NCI-H2227 (cell line): ENCODE results near the gene COL6A5.
"Not testable (repeated sequence)": the region's sequence is repeated elsewhere in the genome, so short reads cannot be mapped to it uniquely, and the experiment has no call there.

Experiments
- DNase-seq: peaks from one replicate; lab custom pipeline; 2025; ENCODE audit not compliant: unreplicated experiment; lab: John Stamatoyannopoulos, UW

The COL6A5 gene

DNA sequence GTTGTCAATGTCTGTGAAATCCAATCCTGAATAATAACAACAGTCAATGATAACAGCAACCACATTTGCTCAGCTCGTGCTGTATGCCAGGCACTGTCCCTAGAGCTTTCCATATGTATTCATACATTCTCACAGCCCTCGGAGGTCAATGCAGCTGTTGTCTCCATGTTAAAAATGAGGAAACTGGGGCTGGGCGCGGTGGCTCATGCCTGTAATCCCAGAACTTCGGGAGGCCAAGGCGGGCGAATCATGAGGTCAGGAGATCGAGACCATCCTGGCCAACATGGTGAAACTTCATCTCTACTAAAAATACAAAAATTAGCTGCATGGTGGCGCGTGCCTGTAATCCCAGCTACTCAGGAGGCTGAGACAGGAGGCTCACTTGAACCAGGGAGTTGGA lies 86.6 kb downstream of the COL6A5 start:
- not testable (repeated sequence) for DNase-seq

DNA sequence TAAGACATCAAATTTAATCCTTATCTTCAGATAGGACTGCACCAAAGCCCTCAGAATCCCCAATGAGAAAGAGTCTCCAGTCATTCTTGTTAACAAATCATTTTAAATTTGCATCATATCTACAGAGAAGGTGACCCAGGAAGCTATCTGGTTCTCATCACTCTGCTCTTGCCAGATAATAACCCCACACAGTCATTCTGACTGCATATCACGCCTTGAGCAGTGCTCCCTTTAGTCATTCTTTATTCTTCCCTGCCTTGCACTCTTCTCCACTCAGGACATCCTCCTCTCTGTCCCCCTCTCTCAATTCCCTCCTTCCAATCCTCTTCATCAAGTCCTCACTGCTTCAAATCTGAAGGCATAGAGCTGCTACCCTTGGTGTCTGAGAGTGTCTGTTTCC lies 87.8 kb downstream of the COL6A5 start:
- DNase-seq, result no peak

DNA sequence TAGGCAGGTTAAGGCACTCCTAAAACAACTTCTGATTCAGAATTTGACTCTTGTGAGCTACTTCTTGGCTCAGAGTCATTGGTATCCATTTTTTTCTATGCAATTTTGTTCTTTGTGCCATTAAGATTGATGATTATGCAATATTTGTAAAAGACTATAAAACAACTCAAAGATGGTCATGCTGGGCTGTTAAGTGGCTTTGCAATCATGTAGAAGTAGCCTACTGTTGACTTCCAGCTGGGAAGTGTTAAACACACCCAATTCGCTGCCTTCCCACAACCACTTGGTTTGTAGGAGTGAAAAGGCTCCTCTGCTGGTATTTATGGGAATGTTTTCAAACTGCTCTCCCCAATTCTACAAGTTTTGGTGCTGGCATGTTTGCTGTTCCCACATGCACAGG lies 96.8 kb downstream of the COL6A5 start:
- DNase-seq, result no peak

DNA sequence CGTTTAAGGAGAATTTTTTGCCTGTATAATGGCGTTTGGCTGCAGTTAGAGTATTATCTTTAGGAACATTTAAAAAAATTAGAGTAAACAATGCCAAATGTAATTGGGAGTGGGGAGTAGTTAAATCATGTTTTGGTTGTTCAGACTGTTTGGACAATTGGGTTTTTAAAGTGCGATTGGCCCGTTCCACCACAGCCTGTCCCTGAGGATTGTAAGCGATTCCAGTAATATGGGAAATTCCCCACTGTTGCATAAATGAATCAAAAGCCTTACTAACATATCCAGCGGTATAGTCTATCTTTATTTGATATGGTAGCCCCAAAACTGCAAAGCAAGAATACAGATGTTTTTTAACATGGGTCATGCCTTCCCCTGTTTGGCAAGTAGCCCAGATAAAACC lies 101.4 kb downstream of the COL6A5 start:
- not testable (repeated sequence) for DNase-seq

DNA sequence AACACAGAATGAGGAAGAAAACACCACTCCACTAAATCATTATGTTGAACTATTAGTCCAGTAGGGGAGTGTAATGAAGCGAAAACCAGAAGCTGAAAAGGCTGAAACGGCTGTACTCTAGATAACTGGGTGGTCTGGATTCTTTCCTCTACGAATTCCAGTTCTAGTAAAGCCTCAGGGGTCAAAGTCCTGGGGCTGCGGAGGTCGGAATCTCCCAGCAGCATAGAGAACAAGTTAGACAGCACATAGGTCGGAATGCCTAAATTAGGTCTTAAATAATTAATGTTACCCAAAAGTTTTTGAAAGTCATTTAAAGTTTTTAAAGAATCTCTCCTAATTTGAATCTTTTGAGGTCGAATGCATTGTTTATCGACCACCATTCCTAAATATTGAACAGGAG lies 102.7 kb downstream of the COL6A5 start:
- DNase-seq, result not testable (repeated sequence)

DNA sequence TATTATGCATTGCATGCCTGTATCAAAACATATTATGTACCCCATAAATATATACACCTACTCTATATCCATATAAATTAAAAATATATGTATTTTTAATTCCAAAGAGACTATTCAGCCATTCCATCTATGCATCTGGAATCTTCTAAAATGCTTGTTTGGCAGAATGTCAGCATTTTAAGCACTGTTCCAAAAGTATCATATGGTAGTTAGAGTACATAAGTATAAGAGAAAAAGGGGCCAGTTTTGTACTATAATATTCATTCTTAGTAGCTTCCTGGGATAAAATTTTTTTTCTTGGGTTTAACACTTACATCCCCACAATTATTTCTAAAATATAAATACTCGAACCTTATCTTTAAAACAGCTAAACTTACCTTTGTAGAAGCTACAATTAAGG lies 111.1 kb downstream of the COL6A5 start:
- DNase-seq, result no peak

DNA sequence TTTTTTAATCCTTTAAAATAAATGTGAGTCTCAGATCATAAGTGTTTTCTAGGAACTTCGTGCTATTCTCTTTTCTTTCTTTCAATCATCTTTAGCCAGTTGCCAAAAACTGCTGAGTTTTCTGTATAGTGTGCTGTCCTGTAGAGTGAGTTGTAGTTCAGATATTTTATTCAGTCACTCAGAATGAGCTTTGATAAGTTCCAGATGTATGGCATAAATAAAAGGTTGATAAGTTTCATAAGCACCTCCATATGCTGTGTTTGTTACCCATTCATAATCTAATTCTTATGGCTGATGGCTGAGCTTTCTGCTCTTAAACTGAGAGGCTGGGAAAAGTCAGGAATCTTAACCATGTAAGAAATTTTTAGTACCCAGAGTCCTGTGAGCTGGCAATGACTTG lies 112.2 kb downstream of the COL6A5 start:
- no peak for DNase-seq

DNA sequence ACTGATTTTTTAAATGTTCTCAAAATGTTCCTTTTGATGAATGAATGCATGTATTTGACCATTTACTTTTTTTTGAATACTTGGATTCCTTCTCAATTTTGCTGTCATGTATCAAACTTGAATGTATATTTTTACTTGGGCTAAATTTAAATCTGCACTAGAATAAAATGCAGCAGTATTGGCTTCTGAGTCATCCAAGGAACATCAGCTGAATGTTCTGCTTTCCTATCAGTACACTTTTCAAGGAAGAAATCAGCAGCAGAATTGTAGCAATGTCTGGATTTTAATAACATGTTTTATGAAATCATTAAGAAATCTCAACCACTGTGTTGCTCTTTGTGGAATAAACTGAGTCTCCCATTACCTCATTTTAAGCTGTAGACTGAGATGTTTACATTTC lies 114.5 kb downstream of the COL6A5 start:
- DNase-seq, result no peak

DNA sequence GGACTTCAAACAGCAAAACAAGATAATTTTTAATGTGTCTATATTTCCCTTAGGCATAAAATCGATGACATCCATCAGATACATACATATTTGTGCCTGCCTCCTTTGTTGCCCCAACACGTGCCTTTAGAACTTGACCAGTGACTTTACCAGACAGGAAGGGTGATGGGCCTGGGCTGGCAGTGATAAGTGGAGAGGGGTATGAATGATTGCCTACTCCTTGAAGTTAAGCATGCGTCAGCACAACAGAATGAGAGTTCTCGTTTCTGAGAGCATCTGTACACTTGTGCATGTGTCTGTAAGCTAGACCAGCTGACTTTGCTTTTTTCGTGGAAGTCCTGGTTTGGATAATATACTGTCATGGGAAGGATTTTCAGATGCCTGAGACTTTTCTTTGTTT lies 116.6 kb downstream of the COL6A5 start:
- DNase-seq, result no peak

DNA sequence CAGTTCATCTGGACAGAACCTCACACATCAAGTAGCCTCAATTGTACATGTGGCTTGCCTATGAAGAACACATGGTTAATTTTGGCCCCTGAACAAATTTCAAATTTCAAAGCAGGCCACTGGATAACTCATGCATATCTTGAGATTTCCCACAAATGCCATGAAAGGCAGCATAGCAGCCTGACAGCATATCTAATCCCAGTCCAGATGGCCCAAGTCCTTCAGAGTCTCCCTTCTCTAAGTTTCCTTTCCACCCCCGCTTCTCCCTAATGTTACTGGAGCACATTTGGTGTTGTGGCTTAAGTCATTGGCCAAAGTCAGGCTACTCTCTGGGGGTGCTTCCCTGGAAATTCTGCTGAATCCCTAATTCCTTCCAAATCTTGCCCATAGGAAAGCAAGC lies 117.7 kb downstream of the COL6A5 start:
- DNase-seq, result no peak

DNA sequence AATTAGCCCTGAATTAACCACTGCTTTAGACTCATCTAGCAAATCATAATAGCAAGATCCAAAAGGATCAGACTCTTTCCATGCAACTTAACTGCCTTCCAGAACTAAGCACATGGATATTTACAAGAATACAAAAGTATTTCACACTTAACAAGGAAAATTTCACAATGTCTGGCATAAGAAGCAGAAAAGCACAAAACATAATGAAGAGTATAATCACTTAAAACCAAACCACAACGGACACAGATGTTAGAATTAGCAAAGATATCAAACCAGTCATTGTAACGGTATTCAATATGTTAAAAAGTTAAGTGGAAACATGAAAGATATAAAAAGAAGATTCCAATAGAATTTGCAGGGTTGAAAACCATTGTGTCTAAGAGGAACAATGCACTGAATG lies 120.0 kb downstream of the COL6A5 start:
- DNase-seq, result no peak

DNA sequence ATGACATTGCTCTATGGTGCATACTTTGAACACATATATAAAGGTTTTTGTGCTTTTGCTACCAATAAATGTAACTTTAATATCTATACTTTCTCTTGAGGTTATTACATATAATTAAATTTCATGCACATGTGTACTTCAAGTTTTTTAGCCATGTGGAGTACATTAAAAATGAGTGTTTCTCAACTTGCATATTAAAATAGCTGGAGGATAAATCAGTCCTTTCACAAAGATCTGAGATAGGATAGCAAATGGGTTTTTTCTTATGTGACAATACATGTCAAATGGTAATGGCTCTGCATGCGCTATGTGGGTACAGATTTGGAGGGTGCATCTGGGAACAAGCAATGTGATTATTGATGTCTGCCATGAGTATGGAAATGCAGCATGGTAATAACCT lies 122.8 kb downstream of the COL6A5 start:
- no peak for DNase-seq

DNA sequence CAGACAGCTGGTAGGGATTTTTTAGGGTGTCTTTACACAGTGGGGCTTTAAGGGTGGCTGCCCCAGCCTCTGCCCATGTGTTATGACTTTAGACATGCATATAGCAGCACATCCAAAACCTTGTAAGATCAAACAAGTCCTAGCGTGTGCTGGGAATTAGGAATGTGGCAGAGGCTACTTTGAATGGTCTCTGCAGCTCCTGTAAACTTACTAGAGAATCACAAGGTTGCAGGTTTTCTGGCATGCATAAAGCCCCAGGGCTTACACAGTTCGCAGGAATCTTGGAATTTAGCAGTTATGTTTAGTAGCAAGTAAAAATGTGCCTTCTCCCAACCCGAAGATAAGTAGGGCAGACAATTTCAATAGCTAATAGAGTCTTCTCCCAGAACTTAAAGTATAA lies 124.7 kb downstream of the COL6A5 start:
- no peak for DNase-seq

DNA sequence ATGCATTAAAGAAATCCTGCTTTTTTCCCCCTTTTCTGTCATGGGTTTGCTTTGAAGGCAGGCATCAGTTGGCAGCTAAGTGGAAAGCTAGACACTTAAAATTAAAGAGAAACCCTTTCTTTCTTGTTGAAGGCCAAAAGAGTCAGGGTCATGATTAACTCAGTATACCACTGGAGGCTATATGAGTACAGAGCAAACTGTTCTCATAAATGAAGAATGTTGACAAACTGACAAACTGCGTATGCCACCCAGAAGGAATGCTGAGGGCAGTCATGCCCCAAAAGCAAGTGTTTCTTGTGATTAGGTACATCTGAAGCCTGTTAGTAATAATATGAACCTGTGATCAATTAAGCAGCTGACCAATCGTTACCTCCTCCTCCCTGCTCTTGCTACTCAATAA lies 127.9 kb downstream of the COL6A5 start:
- DNase-seq, result no peak

DNA sequence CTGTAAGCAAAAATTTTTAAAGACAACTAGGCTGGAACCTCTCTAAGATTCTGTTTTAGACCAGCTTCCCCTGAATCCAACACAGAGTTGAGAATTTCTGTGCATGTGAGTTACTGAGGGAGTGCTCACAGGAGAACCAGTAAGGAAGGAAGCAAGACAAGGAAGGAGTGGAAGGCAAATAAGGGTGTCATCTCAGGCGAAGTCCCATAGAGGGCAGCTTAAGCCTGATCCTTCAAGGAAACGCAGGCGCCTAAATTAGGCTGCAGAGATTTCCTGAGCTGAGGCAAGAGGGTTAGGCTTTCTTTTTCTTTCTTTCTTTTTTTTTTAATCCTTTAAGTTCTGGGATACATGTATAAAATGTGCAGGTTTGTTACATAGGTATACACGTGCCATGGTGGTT lies 135.3 kb downstream of the COL6A5 start:
- DNase-seq, result peak; percentile 7

DNA sequence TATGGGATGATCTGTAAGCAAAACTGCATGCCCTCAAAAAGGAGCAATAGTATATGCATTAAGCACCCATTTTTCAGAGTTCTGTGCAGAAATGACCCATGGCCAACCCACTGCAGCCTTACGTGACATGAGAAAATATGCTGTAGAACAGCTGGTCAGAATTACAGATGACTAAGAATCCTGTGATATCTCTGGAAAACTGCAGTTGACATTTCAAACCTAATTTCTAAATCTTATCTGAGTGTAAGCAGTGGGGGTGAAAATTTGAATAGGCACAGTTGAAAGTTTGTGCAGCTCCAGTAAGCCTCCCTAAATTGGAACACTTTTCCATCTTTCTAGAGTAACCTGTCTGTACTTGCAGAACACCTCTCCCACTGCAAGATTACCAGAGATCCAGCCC lies 142.8 kb downstream of the COL6A5 start:
- DNase-seq, result no peak

DNA sequence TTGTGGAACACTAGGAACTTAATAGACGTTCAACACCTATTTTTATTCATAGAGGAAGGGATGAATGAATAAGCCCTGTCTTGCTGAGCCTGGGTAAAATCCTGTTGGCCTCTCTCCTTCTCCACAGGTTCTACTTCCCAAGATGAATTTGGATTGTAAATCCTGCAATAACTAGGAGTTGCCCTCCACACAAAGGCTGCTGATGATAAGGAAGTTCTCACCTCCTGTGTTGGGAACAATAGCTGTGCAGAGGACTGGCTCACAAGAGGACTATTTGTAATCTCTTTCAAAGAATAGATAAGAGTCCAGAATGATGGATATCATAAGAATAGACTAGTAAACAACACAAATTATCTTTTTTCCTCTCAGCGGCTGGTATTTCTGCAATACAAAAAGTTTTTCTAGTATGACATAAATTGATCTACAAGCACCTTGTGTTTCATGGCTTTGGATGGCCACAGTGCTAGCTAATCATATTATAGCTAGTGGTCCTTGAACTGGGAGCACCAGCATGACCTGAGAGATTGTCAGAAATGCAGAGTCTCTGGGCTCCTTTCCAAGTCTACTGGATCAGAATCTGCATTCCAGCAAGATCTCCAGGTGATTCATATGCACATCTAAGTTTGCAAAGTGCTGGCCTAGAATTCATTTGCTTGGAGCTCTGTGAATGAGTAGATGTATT lies 143.4 kb downstream of the COL6A5 start:
- DNase-seq, result no peak

DNA sequence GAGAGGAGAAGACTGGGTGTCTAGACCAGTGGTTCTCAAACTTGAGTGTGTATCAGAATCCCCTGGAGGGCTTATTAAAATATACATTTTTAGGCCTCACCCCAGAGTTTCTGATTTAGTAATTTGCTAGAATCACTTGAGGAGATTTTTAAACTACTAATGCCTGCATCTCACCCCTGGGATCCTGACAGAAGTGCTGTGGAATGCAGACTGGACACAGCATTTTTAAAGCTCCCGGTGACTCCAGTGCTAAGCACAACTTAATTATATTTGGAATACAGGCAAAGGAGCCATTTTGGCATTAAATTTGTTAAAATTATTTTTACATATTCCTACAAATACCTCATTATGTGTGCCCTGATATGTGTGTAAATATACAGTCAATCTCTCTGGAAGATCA lies 144.8 kb downstream of the COL6A5 start:
- no peak for DNase-seq

DNA sequence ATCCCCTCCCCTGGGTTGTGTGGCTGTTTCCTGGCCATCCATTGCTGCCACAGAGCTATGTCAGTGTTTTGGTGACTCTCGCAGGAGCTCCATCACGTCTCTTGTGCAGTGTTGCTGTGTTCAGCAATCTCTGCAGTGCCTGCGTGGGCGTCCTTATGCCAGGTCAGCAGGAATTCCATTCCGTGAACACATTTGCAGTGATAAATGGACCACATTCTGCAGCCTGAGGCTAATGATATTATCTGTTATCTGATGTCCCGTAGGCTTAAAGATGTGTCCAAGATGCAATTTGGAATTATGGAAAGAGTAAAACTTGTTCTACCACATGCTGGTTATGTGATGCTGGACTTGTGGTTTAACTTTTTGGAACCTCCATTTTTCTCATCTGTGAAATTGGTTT lies 146.0 kb downstream of the COL6A5 start:
- no peak for DNase-seq

DNA sequence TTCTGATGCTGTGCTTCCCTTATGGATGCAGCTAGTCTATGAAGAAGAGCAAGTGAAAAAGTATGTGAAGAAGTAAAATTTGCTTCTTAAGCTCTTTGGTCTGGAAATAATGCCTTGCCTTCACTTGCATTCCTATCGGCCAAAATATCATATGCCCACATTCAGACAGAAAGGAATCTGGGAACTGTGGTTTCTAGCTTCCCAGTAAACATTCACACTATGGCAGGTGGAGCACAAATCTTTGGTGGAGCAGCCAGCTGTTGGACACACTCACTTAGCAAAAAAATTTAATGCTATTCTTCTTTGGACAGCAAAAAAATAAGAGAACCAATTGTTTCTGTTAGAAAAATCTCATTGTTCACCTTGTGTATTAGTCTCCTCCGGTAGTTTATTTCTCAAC lies 159.2 kb downstream of the COL6A5 start:
- DNase-seq, result no peak

DNA sequence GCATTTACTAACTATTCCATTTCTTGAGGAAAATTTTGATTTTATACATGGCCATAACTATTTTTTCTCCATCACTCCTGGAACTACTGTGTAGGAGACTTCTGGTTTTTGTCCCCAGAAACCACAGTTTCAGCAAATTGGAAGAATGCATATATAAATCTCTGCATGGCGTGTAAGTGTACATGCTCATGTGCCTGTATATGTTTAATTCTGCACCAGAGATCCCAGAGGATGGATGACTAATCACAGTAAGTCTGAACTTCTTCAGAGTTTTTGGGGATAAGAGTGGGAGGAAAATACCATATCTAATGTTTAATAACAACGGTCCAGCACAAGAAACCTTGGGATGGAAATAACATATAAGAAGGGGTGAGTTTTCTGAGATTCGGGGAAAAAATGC lies 160.6 kb downstream of the COL6A5 start:
- no peak for DNase-seq

DNA sequence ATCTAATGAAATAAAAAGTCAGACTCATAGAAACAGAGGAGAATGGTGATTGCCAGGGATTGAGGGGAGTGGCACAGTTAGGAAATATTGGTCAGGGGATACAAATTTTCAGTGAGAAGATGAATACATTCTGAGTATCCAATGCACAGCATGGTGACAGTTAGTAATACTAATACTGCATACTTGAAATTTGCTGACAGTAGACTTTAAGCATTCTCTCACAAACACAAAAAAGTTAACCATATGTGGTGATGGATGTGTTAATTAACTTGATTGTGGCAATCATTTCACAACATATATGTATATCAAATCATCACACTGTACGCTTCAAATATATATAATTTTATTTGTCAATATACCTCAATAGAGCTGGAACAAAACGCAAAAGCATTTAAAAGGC lies 162.3 kb downstream of the COL6A5 start:
- DNase-seq, result no peak

DNA sequence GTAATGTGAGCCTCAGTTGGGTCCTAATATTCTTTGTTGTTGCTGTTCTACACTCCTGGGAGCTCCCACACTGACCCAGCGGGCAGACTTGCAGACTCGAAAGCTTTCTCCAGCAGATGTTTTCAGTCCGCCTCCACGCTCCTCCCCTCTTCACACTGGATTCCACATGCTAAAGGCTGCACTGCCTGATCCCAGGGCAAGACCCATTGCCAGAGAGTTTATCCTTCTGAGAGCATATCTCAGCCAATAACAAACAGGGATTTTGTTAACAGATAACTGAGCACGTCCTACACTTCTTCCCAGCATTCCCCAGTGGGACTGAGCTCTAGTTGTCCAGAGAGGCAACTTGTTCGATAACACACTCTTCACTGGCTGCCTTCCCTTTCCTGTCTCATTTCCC lies 163.5 kb downstream of the COL6A5 start:
- no peak for DNase-seq

DNA sequence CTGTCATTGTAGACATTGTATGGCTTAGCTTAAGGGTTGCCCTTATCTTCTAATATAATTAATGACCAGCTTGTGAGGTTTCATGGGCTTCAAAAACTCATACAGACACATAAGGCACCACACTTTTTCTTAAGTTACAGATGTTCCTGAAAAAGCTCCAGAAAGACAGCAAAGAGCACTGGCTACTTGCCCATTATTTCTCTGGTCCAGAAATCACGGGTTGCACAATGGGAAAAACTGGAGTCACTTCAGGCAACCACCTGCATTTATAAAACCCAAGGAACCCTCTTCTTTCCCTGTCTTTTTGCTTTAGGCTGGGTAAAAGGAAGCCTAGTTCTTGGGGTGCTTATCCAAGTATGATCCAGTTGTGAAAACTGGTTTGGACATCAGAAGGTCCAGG lies 169.2 kb downstream of the COL6A5 start:
- no peak for DNase-seq
